ENCODE results near the gene THSD4. TPM values are rescaled to one million over a fixed set of nuclear protein-coding genes. Genes with fewer than 3 reads are reported as not detected.

THSD4 gene
- total RNA-seq, 1 experiment from 2014 or later = 29.0 TPM

GRCh38 chr15:71109130-71109529 is 6.1 kb upstream of the THSD4 start:
- H3K9me2 ChIP-seq (replicated peaks; ENCODE audit: low read length) = no peaks in the 10 kb centered on the region
- no peaks in the 10 kb centered on the region for H3K9me3 ChIP-seq (ENCODE audit: low read length)
- no peak overlapping the region for H3K4me2 ChIP-seq (ENCODE audit: low read length)
- DNase-seq (peak; percentile 42), ATAC-seq (no peak)
- TF ChIP-seq CTCF (conservative IDR thresholded peaks at IDR 0.05; ENCODE audit: low read depth, low read length) = 0 out of 2 replicates have a peak, but pooled peaks have one; percentile 20
- no peak for TF ChIP-seq EZH2 (IDR thresholded peaks at IDR 0.05; ENCODE audit: low read length, unreplicated experiment)
- no peak for TF ChIP-seq EZH2phosphoT487 (IDR thresholded peaks at IDR 0.05; ENCODE audit: borderline replicate concordance, low read length)
- peaks cover 46% of the 10 kb centered on the region for H3K4me1 ChIP-seq (ENCODE audit: insufficient read depth, low read length)
- H3K9ac ChIP-seq (ENCODE audit: low read length) = no peak overlapping the region
- no peaks in the 10 kb centered on the region for H3K36me3 ChIP-seq (ENCODE audit: low read depth, low read length)
- POLR2A ChIA-PET (ENCODE audit: unreplicated experiment) = no interaction called here
- H3K79me2 ChIP-seq (ENCODE audit: low read length) = no peaks in the 10 kb centered on the region
- no peaks in the 10 kb centered on the region for H4K20me1 ChIP-seq (ENCODE audit: low read length)
- peaks cover 11% of the 10 kb centered on the region for H3F3A ChIP-seq (ENCODE audit: low read length, unreplicated experiment)
- H2AFZ ChIP-seq (ENCODE audit: low read length) = no peak overlapping the region
- no peak overlapping the region for H3K27ac ChIP-seq (ENCODE audit: low read length)
- intact Hi-C loops (cut with micrococcal nuclease) = no loop called here
- CTCF ChIA-PET = interaction anchor here (0.5 to 1.1 kb wide), 4 partner anchors 187 to 652 kb away, joined by 3 to 6 read pairs (median 3); no protein-coding TSS in a partner anchor
- H3K4me3 ChIP-seq (ENCODE audit: low read length) = no peak overlapping the region
- BruUV-seq (replicated peaks) = no TSS peak
- H3K27me3 ChIP-seq (ENCODE audit: low read length) = no peaks in the 10 kb centered on the region

GRCh38 chr15:71109905-71110304 is 5.4 kb upstream of the THSD4 start:
- no peak for ATAC-seq
- no peak overlapping the region for H3K9ac ChIP-seq (ENCODE audit: low read length)

More at GRCh38 chr15:71109905-71110304, 5.4 kb upstream of the THSD4 start:
- BruUV-seq (replicated peaks) = no TSS peak
- no peaks in the 10 kb centered on the region for H3K9me3 ChIP-seq (ENCODE audit: low read length)
- H3K36me3 ChIP-seq (ENCODE audit: low read depth, low read length) = no peaks in the 10 kb centered on the region
- H3K4me2 ChIP-seq (ENCODE audit: low read length) = no peak overlapping the region
- no peak for TF ChIP-seq EZH2 (IDR thresholded peaks at IDR 0.05; ENCODE audit: low read length, unreplicated experiment)
- TF ChIP-seq EZH2phosphoT487 (IDR thresholded peaks at IDR 0.05; ENCODE audit: borderline replicate concordance, low read length) = no peak
- TF ChIP-seq CTCF (conservative IDR thresholded peaks at IDR 0.05; ENCODE audit: low read depth, low read length) = no peak
- H3K4me3 ChIP-seq (ENCODE audit: low read length) = no peak overlapping the region
- H4K20me1 ChIP-seq (ENCODE audit: low read length) = no peaks in the 10 kb centered on the region
- no peak overlapping the region for H2AFZ ChIP-seq (ENCODE audit: low read length)
- H3K27me3 ChIP-seq (ENCODE audit: low read length) = no peaks in the 10 kb centered on the region
- ChIA-PET POLR2A (ENCODE audit: unreplicated experiment) (no interaction called here), CTCF (no interaction called here)
- H3K27ac ChIP-seq (ENCODE audit: low read length) = no peak overlapping the region
- H3K9me2 ChIP-seq (replicated peaks; ENCODE audit: low read length) = no peaks in the 10 kb centered on the region
- H3K79me2 ChIP-seq (ENCODE audit: low read length) = no peaks in the 10 kb centered on the region
- peaks cover 18% of the 10 kb centered on the region for H3F3A ChIP-seq (ENCODE audit: low read length, unreplicated experiment)
- DNase-seq = no peak
- intact Hi-C loops (cut with micrococcal nuclease) = loop anchor here (10.0 kb wide), 1 partner anchor 215 kb away; the partner anchor contains the start of genes LRRC49 and THAP10
- H3K4me1 ChIP-seq (ENCODE audit: insufficient read depth, low read length) = peaks cover 54% of the 10 kb centered on the region
